Measurements from ENCODE around the gene C2orf92. TPM values are rescaled to one million over a fixed set of nuclear protein-coding genes. Genes with fewer than 3 reads are reported as not detected.

The C2orf92 gene
- total RNA-seq, 2 experiments from 2014 or later = 5.9 to 11.2 TPM

DNA sequence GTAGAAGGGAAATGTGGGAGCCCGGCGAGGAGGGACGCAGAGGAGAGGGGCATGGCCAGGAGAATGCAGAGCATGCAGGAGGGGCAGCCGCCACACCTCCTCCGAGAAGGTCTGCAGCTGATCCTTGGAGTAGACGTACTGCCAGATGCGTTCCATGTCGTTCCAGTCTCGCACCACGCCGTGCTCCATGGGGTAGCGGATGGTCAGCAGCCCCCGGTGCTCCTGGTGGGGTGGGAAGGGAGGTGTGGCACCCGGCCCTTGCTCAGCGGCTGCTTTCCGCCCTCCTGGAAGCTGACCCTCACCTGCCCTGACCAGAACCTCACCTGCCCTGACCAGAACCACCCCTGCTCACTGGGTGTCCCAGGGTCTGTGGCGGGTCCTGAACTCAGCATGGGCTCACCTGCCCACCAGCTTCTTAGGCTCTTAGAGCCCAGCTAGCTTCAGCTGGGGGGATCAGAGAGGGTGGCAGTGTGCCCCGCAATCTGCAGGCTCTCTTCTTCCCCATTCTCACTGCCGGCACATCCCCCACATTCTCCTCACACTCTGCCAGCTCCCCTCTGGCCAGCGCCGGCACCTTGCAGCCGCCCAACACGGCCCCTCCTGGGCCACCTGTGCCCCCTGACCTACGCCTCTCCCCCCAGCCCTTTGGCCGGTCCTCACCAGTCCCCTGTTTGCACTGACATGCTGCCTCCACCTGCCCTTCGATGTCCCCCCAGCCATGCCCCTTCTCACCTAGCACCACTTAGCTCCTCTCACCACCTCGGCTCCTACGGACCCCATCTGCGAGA is 10.1 kb upstream of the C2orf92 start:
- H2AFZ ChIP-seq (ENCODE audit: low read length) = no peak overlapping the region
- no TSS peak for BruUV-seq (replicated peaks)
- no peaks in the 10 kb centered on the region for H3K9me2 ChIP-seq (ENCODE audit: insufficient read depth, low read length)
- DNase-seq (ENCODE audit: low spot score) = no peak
- H4K20me1 ChIP-seq (ENCODE audit: insufficient read depth, low read length) = no peaks in the 10 kb centered on the region
- ChIA-PET CTCF (ENCODE audit: unreplicated experiment) (interaction anchor here (0.6 kb wide), 1 partner anchor 828 kb away, joined by 11 read pairs; no protein-coding TSS in a partner anchor), POLR2A (no interaction called here)
- no peak overlapping the region for H3K4me2 ChIP-seq (ENCODE audit: low read length)
- TF ChIP-seq CTCF (conservative IDR thresholded peaks at IDR 0.05; ENCODE audit: low read length) (no peak), EZH2phosphoT487 (IDR thresholded peaks at IDR 0.05; ENCODE audit: borderline replicate concordance, low read depth, low read length) (no peak)
- intact Hi-C loops (cut with micrococcal nuclease; ENCODE audit: unreplicated experiment) = no loop called here
- no peak overlapping the region for H3K27ac ChIP-seq (ENCODE audit: low read depth, low read length, poor library complexity, severe bottlenecking)
- H3K79me2 ChIP-seq (ENCODE audit: insufficient read depth, low read depth, low read length) = peaks cover 21% of the 10 kb centered on the region; the same call in 1 of the 2 replicates
- no peaks in the 10 kb centered on the region for H3K9me3 ChIP-seq (ENCODE audit: low read length)
- H3K4me1 ChIP-seq (ENCODE audit: insufficient read depth, low read length, poor library complexity, severe bottlenecking) = peaks cover 9% of the 10 kb centered on the region
- no peak overlapping the region for H3K4me3 ChIP-seq (ENCODE audit: low read depth, low read length, poor library complexity, severe bottlenecking)
- H3K36me3 ChIP-seq (ENCODE audit: insufficient read depth, low read length) = peaks cover 48% of the 10 kb centered on the region

DNA sequence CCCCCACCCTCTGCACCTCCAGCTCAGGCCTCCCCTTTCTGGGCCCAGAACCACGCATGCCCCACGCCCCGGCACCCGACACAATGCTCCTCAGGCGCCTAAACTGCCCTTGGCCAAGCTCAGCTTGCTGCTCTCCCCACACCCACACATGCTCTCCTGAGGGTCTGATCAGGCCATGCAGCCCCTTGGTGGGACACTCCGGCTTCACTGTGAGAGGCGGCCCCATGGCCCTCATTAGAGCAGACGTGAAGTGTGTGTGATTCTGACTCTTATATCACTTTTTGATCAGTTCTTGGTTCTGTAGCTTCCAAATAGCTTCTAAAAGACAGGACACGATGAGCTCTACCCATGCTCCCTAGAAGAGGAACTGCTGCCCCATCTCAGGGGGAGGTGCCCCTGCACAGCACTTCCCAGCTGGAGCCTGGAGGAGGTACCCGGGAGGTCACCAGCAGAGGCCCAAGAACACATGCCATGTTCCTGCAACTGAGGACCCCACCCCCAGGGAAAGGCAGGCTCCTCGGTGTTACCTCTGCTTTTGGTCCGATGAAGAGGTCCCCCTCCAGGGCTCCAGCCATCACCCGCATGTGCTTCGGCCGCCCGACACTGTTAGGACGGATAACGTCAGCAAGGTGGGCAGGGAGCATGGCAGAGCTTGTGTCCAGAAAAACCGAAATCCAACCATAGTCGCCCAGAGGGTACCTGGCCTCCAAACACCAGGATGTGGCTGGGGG is 9.3 kb upstream of the C2orf92 start:
- intact Hi-C loops (cut with micrococcal nuclease; ENCODE audit: unreplicated experiment) = no loop called here
- ChIA-PET POLR2A (no interaction called here), CTCF (ENCODE audit: unreplicated experiment) (interaction anchor here (0.6 to 1.0 kb wide), 2 partner anchors 14 to 827 kb away, joined by 4 to 11 read pairs; partner anchors contain the start of gene COX5B)
- Histone ChIP-seq H3K4me3 (ENCODE audit: low read depth, low read length, poor library complexity, severe bottlenecking) (no peak overlapping the region), H4K20me1 (ENCODE audit: insufficient read depth, low read length) (no peaks in the 10 kb centered on the region), H2AFZ (ENCODE audit: low read length) (no peak overlapping the region), H3K9me2 (ENCODE audit: insufficient read depth, low read length) (no peaks in the 10 kb centered on the region), H3K79me2 (ENCODE audit: insufficient read depth, low read depth, low read length) (peaks cover 21% of the 10 kb centered on the region; the same call in 1 of the 2 replicates), H3K9me3 (ENCODE audit: low read length) (no peaks in the 10 kb centered on the region), H3K27ac (ENCODE audit: low read depth, low read length, poor library complexity, severe bottlenecking) (no peak overlapping the region), H3K36me3 (ENCODE audit: insufficient read depth, low read length) (peaks cover 47% of the 10 kb centered on the region), H3K4me1 (ENCODE audit: insufficient read depth, low read length, poor library complexity, severe bottlenecking) (peaks cover 16% of the 10 kb centered on the region), H3K4me2 (ENCODE audit: low read length) (no peak overlapping the region)
- no TSS peak for BruUV-seq (replicated peaks)
- no peak for DNase-seq (ENCODE audit: low spot score)
- no peak for TF ChIP-seq EZH2phosphoT487 (IDR thresholded peaks at IDR 0.05; ENCODE audit: borderline replicate concordance, low read depth, low read length)
- no peak for TF ChIP-seq CTCF (conservative IDR thresholded peaks at IDR 0.05; ENCODE audit: low read length)
